Adrenal gland (tissue), 5 donors: Measurements from ENCODE around the gene ARHGEF39.

Experiments used
- POLR2A ChIP-seq, 2 donors: fragments of 450-650 bp; IDR thresholded peaks; one replicate each; pipeline ENCODE4 v1.6.1; 2017; ENCODE audit warnings: antibody characterized with exemption in 2 of 2, mild to moderate bottlenecking in 2 of 2, moderate library complexity in 1 of 2
- TF ChIP-seq, protein P1 (sequence below), 6 experiments: fragments of 450-650 bp in 4 of 6; fragments of 200-600 bp in 2 of 6; sonication (generic) in 1 of 6; IDR thresholded peaks; 1 replicate in 5 of 6; 2 replicates in 1 of 6; pipeline versions ENCODE4 v1.5.1 to v1.8.0; 2016 to 2021; ENCODE audit warnings: antibody characterized with exemption in 6 of 6, mild to moderate bottlenecking in 2 of 6, moderate library complexity in 1 of 6
- donor health status: DM: no; HTN: no; CAD: no.

DNA sequence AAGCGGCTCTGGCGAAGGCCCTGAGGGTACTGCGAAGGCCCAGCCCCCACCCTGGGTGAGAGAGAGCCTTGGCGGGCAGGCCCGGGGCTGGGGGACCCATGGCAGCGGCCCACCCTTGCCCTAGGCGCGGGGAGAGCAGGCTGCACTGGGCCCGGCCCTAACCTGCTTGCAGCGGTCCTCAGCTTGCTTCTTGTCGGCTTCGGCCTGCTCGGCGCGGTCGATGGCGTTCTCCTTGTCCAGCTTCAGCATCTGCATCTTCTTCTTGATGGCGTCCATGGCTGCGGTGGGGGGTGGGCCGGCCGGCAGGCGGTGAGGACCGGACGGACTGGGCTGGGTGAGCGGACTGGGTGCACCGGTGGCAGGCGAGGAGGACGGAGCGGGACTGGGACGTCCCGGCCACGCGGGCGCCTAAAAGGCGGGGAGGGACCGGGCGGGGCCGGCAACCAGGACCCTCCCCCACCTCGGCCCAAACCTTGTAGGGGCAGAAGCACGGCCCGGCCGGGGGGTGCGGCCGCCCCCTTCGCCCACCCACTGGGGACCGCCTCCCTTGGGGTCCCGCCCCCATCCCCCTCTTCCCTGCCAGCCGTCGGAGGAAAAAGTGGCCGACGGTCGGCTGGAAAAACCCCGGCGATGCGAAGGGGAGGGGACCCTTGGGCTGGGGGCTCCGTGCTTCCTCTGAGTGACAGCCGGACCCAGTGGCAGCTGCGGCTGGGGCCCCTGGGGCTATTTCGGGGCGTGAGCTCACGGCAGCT, 24.7 kb upstream of the ARHGEF39 start, which contains the start of gene TPM2:
- peak in 1 of 2 donors; percentile 59 for TF ChIP-seq POLR2A (IDR thresholded peaks at IDR 0.05)
- TF ChIP-seq, protein P1, sequence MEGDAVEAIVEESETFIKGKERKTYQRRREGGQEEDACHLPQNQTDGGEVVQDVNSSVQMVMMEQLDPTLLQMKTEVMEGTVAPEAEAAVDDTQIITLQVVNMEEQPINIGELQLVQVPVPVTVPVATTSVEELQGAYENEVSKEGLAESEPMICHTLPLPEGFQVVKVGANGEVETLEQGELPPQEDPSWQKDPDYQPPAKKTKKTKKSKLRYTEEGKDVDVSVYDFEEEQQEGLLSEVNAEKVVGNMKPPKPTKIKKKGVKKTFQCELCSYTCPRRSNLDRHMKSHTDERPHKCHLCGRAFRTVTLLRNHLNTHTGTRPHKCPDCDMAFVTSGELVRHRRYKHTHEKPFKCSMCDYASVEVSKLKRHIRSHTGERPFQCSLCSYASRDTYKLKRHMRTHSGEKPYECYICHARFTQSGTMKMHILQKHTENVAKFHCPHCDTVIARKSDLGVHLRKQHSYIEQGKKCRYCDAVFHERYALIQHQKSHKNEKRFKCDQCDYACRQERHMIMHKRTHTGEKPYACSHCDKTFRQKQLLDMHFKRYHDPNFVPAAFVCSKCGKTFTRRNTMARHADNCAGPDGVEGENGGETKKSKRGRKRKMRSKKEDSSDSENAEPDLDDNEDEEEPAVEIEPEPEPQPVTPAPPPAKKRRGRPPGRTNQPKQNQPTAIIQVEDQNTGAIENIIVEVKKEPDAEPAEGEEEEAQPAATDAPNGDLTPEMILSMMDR (IDR thresholded peaks at IDR 0.05): no peak
